CD8-positive, alpha-beta memory T cell (primary cell): ENCODE data around the gene MACROD2. TPM values are rescaled to one million over a fixed set of nuclear protein-coding genes. Genes with fewer than 3 reads are reported as not detected.

Experiments used
- CTCF ChIA-PET: fragments of 350-600 bp; sonication (Branson Sonifier 250); formaldehyde crosslinking; loops from one replicate; lab custom pipeline; 2021; ENCODE audit warnings: antibody characterized with exemption; lab: Charles Lee
- POLR2A ChIA-PET: fragments of 350-600 bp; sonication (Branson Sonifier 250); formaldehyde crosslinking; loops from one replicate; lab custom pipeline; 2021; ENCODE audit warnings: antibody characterized with exemption; lab: Charles Lee
- DNase-seq, 5 donors: peaks; one replicate each; pipeline versions ENCODE4 v3.0.0 to v3.0.0-alpha.2; 2020 to 2022; ENCODE audit warnings: mixed read lengths in 1 of 5
- H3K27ac ChIP-seq: one replicate; pipeline ENCODE4 v1.7.0; 2013; ENCODE audit warnings: low read depth, mild to moderate bottlenecking, low read length, moderate library complexity
- H3K27me3 ChIP-seq: 2 replicates; pipeline ENCODE4 v1.7.0; 2013; ENCODE audit warnings: low read length, mild to moderate bottlenecking; ENCODE audit not compliant: insufficient read depth, poor library complexity, severe bottlenecking
- H3K36me3 ChIP-seq: 2 replicates; pipeline ENCODE4 v1.7.0; 2013; ENCODE audit warnings: mild to moderate bottlenecking, low read length, moderate library complexity; ENCODE audit not compliant: insufficient read depth
- H3K4me1 ChIP-seq: 2 replicates; pipeline ENCODE4 v1.7.0; 2013; ENCODE audit warnings: mild to moderate bottlenecking, low read length, moderate library complexity; ENCODE audit not compliant: insufficient read depth
- H3K4me3 ChIP-seq: 2 replicates; pipeline ENCODE4 v1.7.0; 2013; ENCODE audit warnings: mild to moderate bottlenecking, low read length
- H3K9me3 ChIP-seq: 2 replicates; pipeline ENCODE4 v1.7.0; 2013; ENCODE audit warnings: mild to moderate bottlenecking, low read length
- H3K27ac Mint-ChIP-seq, 8 donors: one replicate each; pipeline ENCODE4 v1.8.0; 2020 to 2021; ENCODE audit warnings: mixed read lengths in 8 of 8, mild to moderate bottlenecking in 6 of 8, inconsistent platforms in 3 of 8, moderate library complexity in 3 of 8
- H3K27me3 Mint-ChIP-seq, 2 donors: one replicate each; pipeline ENCODE4 v1.8.0; 2020 to 2021; ENCODE audit warnings: mixed read lengths in 2 of 2, mild to moderate bottlenecking in 1 of 2, moderate library complexity in 1 of 2
- H3K36me3 Mint-ChIP-seq, 3 donors: one replicate each; pipeline ENCODE4 v1.8.0; 2020 to 2021; ENCODE audit warnings: mixed read lengths in 3 of 3, inconsistent platforms in 1 of 3, mild to moderate bottlenecking in 1 of 3
- H3K4me1 Mint-ChIP-seq, 3 donors: one replicate each; pipeline ENCODE4 v1.8.0; 2020 to 2021; ENCODE audit warnings: mixed read lengths in 3 of 3, inconsistent platforms in 1 of 3, mild to moderate bottlenecking in 1 of 3
- H3K4me3 Mint-ChIP-seq, 7 donors: one replicate each; pipeline ENCODE4 v1.8.0; 2020 to 2021; ENCODE audit warnings: mixed read lengths in 7 of 7, mild to moderate bottlenecking in 6 of 7, moderate library complexity in 4 of 7, inconsistent platforms in 2 of 7
- H3K9me3 Mint-ChIP-seq, 5 donors: one replicate each; pipeline ENCODE4 v1.8.0; 2020 to 2022; ENCODE audit warnings: mixed read lengths in 5 of 5, mild to moderate bottlenecking in 3 of 5, moderate library complexity in 2 of 5, inconsistent platforms in 1 of 5
- polyA plus RNA-seq: library from polyadenylated mRNA; unstranded; fragments of 300-500 nt; fragmentation: Illumina TruSeq; gene quantifications from one replicate; pipeline ENCODE4 v1.2.3, GENCODE V29; 2021
- total RNA-seq, 2 experiments: library from RNA; stranded (reverse); gene quantifications; one replicate each; pipeline ENCODE4 v1.2.3, GENCODE V29; 2021

Gene MACROD2
- total and polyA plus RNA-seq, 3 experiments from 2014 or later = not detected

GRCh38 chr20:15289337-15289736 is 1294.0 kb downstream of the MACROD2 start:
- no peaks in the 10 kb centered on the region for H3K27me3 ChIP-seq
- no peaks in the 10 kb centered on the region for H3K36me3 Mint-ChIP-seq
- H3K9me3 Mint-ChIP-seq = peaks cover 0 to 35% (median 4%) of the 10 kb centered on the region in 5 donors
- H3K4me1 Mint-ChIP-seq = no peaks in the 10 kb centered on the region
- no peaks in the 10 kb centered on the region for H3K4me1 ChIP-seq
- H3K27ac Mint-ChIP-seq = no peak overlapping the region
- no peaks in the 10 kb centered on the region for H3K27me3 Mint-ChIP-seq
- POLR2A ChIA-PET = no interaction called here
- DNase-seq = no peak
- no peak overlapping the region for H3K4me3 Mint-ChIP-seq
- no peak overlapping the region for H3K4me3 ChIP-seq
- H3K36me3 ChIP-seq = no peaks in the 10 kb centered on the region
- H3K9me3 ChIP-seq = no peaks in the 10 kb centered on the region
- CTCF ChIA-PET = no interaction called here
- no peak overlapping the region for H3K27ac ChIP-seq

- H3K27me3 ChIP-seq = no peaks in the 10 kb centered on the region
- H3K4me1 Mint-ChIP-seq = no peaks in the 10 kb centered on the region
- H3K4me3 ChIP-seq = no peak overlapping the region
- H3K36me3 Mint-ChIP-seq = no peaks in the 10 kb centered on the region
- ChIA-PET CTCF (no interaction called here), POLR2A (no interaction called here)
- DNase-seq = no peak
- no peaks in the 10 kb centered on the region for H3K36me3 ChIP-seq
- no peak overlapping the region for H3K27ac ChIP-seq
- H3K9me3 ChIP-seq = no peaks in the 10 kb centered on the region
- peaks cover 0 to 35% (median 7%) of the 10 kb centered on the region in 5 donors for H3K9me3 Mint-ChIP-seq
- H3K4me3 Mint-ChIP-seq = no peak overlapping the region
- H3K27ac Mint-ChIP-seq = no peak overlapping the region
- no peaks in the 10 kb centered on the region for H3K27me3 Mint-ChIP-seq
- H3K4me1 ChIP-seq = no peaks in the 10 kb centered on the region
These were observed 1297.1 kb downstream of the MACROD2 start for GRCh38 chr20:15292405-15292804.

- Histone ChIP-seq H3K36me3 (no peaks in the 10 kb centered on the region), H3K27me3 (no peaks in the 10 kb centered on the region), H3K4me3 (no peak overlapping the region), H3K4me1 (no peaks in the 10 kb centered on the region), H3K27ac (no peak overlapping the region), H3K9me3 (no peaks in the 10 kb centered on the region)
- ChIA-PET CTCF (no interaction called here), POLR2A (no interaction called here)
- Mint-ChIP-seq H3K36me3 (no peaks in the 10 kb centered on the region), H3K9me3 (peaks cover 0 to 18% (median 6%) of the 10 kb centered on the region in 5 donors), H3K27ac (no peak overlapping the region), H3K4me3 (no peak overlapping the region), H3K27me3 (no peaks in the 10 kb centered on the region), H3K4me1 (no peaks in the 10 kb centered on the region)
- DNase-seq = no peak
These were observed 1301.1 kb downstream of the MACROD2 start for GRCh38 chr20:15296422-15296821.

GRCh38 chr20:15297059-15297875 is 1302.0 kb downstream of the MACROD2 start:
- DNase-seq = no peak
- Histone ChIP-seq H3K27me3 (no peaks in the 10 kb centered on the region), H3K9me3 (no peaks in the 10 kb centered on the region), H3K4me3 (no peak overlapping the region), H3K36me3 (no peaks in the 10 kb centered on the region), H3K27ac (no peak overlapping the region), H3K4me1 (no peaks in the 10 kb centered on the region)
- ChIA-PET CTCF (interaction anchor here (0.6 kb wide), 1 partner anchor 1136 kb away, joined by 3 read pairs; no protein-coding TSS in a partner anchor), POLR2A (no interaction called here)
- H3K36me3 Mint-ChIP-seq = no peaks in the 10 kb centered on the region
- H3K4me1 Mint-ChIP-seq = no peaks in the 10 kb centered on the region
- no peak overlapping the region for H3K27ac Mint-ChIP-seq
- H3K4me3 Mint-ChIP-seq = no peak overlapping the region
- no peaks in the 10 kb centered on the region for H3K27me3 Mint-ChIP-seq
- H3K9me3 Mint-ChIP-seq = peaks cover 0 to 18% (median 6%) of the 10 kb centered on the region in 5 donors

GRCh38 chr20:15302075-15302474 is 1306.8 kb downstream of the MACROD2 start:
- H3K27ac ChIP-seq = no peak overlapping the region
- ChIA-PET POLR2A (no interaction called here), CTCF (no interaction called here)
- no peaks in the 10 kb centered on the region for H3K9me3 ChIP-seq
- H3K4me1 ChIP-seq = no peaks in the 10 kb centered on the region
- Mint-ChIP-seq H3K4me1 (no peaks in the 10 kb centered on the region), H3K9me3 (peaks cover 0 to 24% (median 13%) of the 10 kb centered on the region in 5 donors), H3K36me3 (no peaks in the 10 kb centered on the region), H3K27ac (no peak overlapping the region), H3K27me3 (peaks cover 0 to 1% of the 10 kb centered on the region in 2 donors), H3K4me3 (no peak overlapping the region)
- H3K27me3 ChIP-seq = no peaks in the 10 kb centered on the region
- no peak for DNase-seq
- H3K4me3 ChIP-seq = no peak overlapping the region
- H3K36me3 ChIP-seq = no peaks in the 10 kb centered on the region

- H3K4me3 ChIP-seq = no peak overlapping the region
- no peak overlapping the region for H3K27ac ChIP-seq
- H3K36me3 Mint-ChIP-seq = no peaks in the 10 kb centered on the region
- no peaks in the 10 kb centered on the region for H3K4me1 Mint-ChIP-seq
- CTCF ChIA-PET = no interaction called here
- H3K4me1 ChIP-seq = no peaks in the 10 kb centered on the region
- no peaks in the 10 kb centered on the region for H3K27me3 ChIP-seq
- H3K9me3 ChIP-seq = no peaks in the 10 kb centered on the region
- no peaks in the 10 kb centered on the region for H3K27me3 Mint-ChIP-seq
- no peak overlapping the region for H3K27ac Mint-ChIP-seq
- no peak for DNase-seq
- H3K36me3 ChIP-seq = no peaks in the 10 kb centered on the region
- H3K9me3 Mint-ChIP-seq = peaks cover 0 to 20% (median 7%) of the 10 kb centered on the region in 5 donors
- POLR2A ChIA-PET = no interaction called here
- no peak overlapping the region for H3K4me3 Mint-ChIP-seq
These were observed 1315.0 kb downstream of the MACROD2 start for GRCh38 chr20:15310361-15310760.

GRCh38 chr20:15316556-15316955 is 1321.2 kb downstream of the MACROD2 start:
- Histone ChIP-seq H3K27ac (no peak overlapping the region), H3K9me3 (no peaks in the 10 kb centered on the region), H3K36me3 (no peaks in the 10 kb centered on the region), H3K4me1 (no peaks in the 10 kb centered on the region), H3K27me3 (no peaks in the 10 kb centered on the region), H3K4me3 (no peak overlapping the region)
- Mint-ChIP-seq H3K4me3 (no peak overlapping the region), H3K9me3 (peaks cover 4 to 41% (median 7%) of the 10 kb centered on the region in 5 donors), H3K36me3 (no peaks in the 10 kb centered on the region), H3K27me3 (no peaks in the 10 kb centered on the region), H3K4me1 (no peaks in the 10 kb centered on the region), H3K27ac (no peak overlapping the region)
- no peak for DNase-seq
- CTCF ChIA-PET = no interaction called here
- POLR2A ChIA-PET = no interaction called here

GRCh38 chr20:15317546-15318232 is 1322.4 kb downstream of the MACROD2 start:
- no peaks in the 10 kb centered on the region for H3K36me3 Mint-ChIP-seq
- H3K4me1 Mint-ChIP-seq = no peaks in the 10 kb centered on the region
- Histone ChIP-seq H3K27ac (no peak overlapping the region), H3K4me1 (no peaks in the 10 kb centered on the region), H3K36me3 (no peaks in the 10 kb centered on the region), H3K4me3 (no peak overlapping the region), H3K9me3 (no peaks in the 10 kb centered on the region), H3K27me3 (no peaks in the 10 kb centered on the region)
- H3K27me3 Mint-ChIP-seq = no peaks in the 10 kb centered on the region
- H3K4me3 Mint-ChIP-seq = no peak overlapping the region
- H3K9me3 Mint-ChIP-seq = peaks cover 4 to 36% (median 11%) of the 10 kb centered on the region in 5 donors
- CTCF ChIA-PET = no interaction called here
- POLR2A ChIA-PET = no interaction called here
- no peak overlapping the region for H3K27ac Mint-ChIP-seq
- DNase-seq = no peak
